GM23248 (cell line): ENCODE data around the gene FAM118A.

ENCODE experiments used
- EZH2 ChIP-seq: fragments of 200-600 bp; sonication (generic); IDR thresholded peaks from 2 replicates; pipeline ENCODE4 v1.6.1; 2018; ENCODE audit warnings: antibody characterized with exemption, mild to moderate bottlenecking; ENCODE audit not compliant: insufficient read depth, poor library complexity, severe bottlenecking
- EZH2phosphoT487 ChIP-seq: fragments of 200-600 bp; sonication (generic); IDR thresholded peaks from 2 replicates; pipeline ENCODE4 v1.6.1; 2018; ENCODE audit warnings: antibody characterized with exemption, moderate library complexity, mild to moderate bottlenecking, low read depth; ENCODE audit not compliant: insufficient read depth

- TF ChIP-seq EZH2 = no peak
- no peak for TF ChIP-seq EZH2phosphoT487
Observed at GRCh38 chr22:45366713-45367112, 57.0 kb downstream of the FAM118A start.
